ENCODE data around the gene PDZK1. TPM values are rescaled to one million over a fixed set of nuclear protein-coding genes. Genes with fewer than 3 reads are reported as not detected.
A peak's percentile ranks its signal among the peaks of the same experiment; 100 is the strongest.

The PDZK1 gene
- total and polyA plus RNA-seq, 7 donors, result 0.15 to 1.6 (median 0.44) TPM; not detected in 3

GRCh38 chr1:145711213-145711651, 4.1 kb upstream of the PDZK1 start:
- no peak for TF ChIP-seq CTCF (IDR thresholded peaks at IDR 0.05)
- Histone ChIP-seq H3K4me3 (no peak overlapping the region), H3K27ac (no peak overlapping the region), H3K27me3 (ENCODE audit: insufficient read depth in 3 of 3, low read length in 2 of 3) (no peaks in the 10 kb centered on the region), H3K9me3 (no peaks in the 10 kb centered on the region), H3K4me1 (no peaks in the 10 kb centered on the region), H3K36me3 (ENCODE audit: insufficient read depth in 1 of 2, low read depth in 1 of 2) (no peaks in the 10 kb centered on the region)
- peak in 1 of 4 donors; percentile 40 for ATAC-seq
- DNase-seq, result no peak
- WGBS, 3 donors, result 27 to 34% (median 28%) methylated on average over 3 of the region's 3 CpGs
- intact Hi-C loops (cut with DNase I), result no loop called here

- DNase-seq (no peak), ATAC-seq (no peak)
- no peaks in the 10 kb centered on the region for H3K9me3 ChIP-seq
- intact Hi-C loops (cut with DNase I), result no loop called here
- no peaks in the 10 kb centered on the region for H3K27me3 ChIP-seq (ENCODE audit: insufficient read depth in 3 of 3, low read length in 2 of 3)
- no peak overlapping the region for H3K4me3 ChIP-seq
- no peak for TF ChIP-seq CTCF (IDR thresholded peaks at IDR 0.05)
- H3K27ac ChIP-seq, result no peak overlapping the region
- no peaks in the 10 kb centered on the region for H3K4me1 ChIP-seq
- 75 to 82% (median 79%) methylated on average over 4 of the region's 4 CpGs for WGBS, 3 donors
- H3K36me3 ChIP-seq (ENCODE audit: insufficient read depth in 1 of 2, low read depth in 1 of 2), result no peaks in the 10 kb centered on the region
Measured at GRCh38 chr1:145710291-145711027, 3.3 kb upstream of the PDZK1 start.

- Histone ChIP-seq H3K27me3 (ENCODE audit: insufficient read depth in 3 of 3, low read length in 2 of 3) (no peaks in the 10 kb centered on the region), H3K27ac (no peak overlapping the region), H3K4me1 (no peaks in the 10 kb centered on the region), H3K9me3 (no peaks in the 10 kb centered on the region), H3K4me3 (no peak overlapping the region), H3K36me3 (ENCODE audit: insufficient read depth in 1 of 2, low read depth in 1 of 2) (no peaks in the 10 kb centered on the region)
- intact Hi-C loops (cut with DNase I), result no loop called here
- no peak for TF ChIP-seq CTCF (IDR thresholded peaks at IDR 0.05)
- ATAC-seq (no peak), DNase-seq (no peak)
- 63 to 72% (median 68%) methylated on average over 7 of the region's 7 CpGs for WGBS, 3 donors
Measured at GRCh38 chr1:145708063-145708462, 895 bp upstream of the PDZK1 start.

- no peaks in the 10 kb centered on the region for H3K4me1 ChIP-seq
- TF ChIP-seq CTCF (IDR thresholded peaks at IDR 0.05), result no peak
- H3K9me3 ChIP-seq, result no peaks in the 10 kb centered on the region
- DNase-seq (no peak), ATAC-seq (no peak)
- no peaks in the 10 kb centered on the region for H3K27me3 ChIP-seq (ENCODE audit: insufficient read depth in 3 of 3, low read length in 2 of 3)
- no peak overlapping the region for H3K4me3 ChIP-seq
- intact Hi-C loops (cut with DNase I), result no loop called here
- WGBS, 3 donors, result 89 to 96% (median 93%) methylated on average over 2 of the region's 2 CpGs
- H3K36me3 ChIP-seq (ENCODE audit: insufficient read depth in 1 of 2, low read depth in 1 of 2), result no peaks in the 10 kb centered on the region
- no peak overlapping the region for H3K27ac ChIP-seq
Measured at GRCh38 chr1:145706086-145706664, 993 bp downstream of the PDZK1 start.

All from psoas muscle (tissue), 8 donors.